ENCODE results near the gene DTNA. TPM values are rescaled to one million over a fixed set of nuclear protein-coding genes. Genes with fewer than 3 reads are reported as not detected.

The DTNA gene
- total RNA-seq, 4 donors from 2014 or later, result 6.7 to 30.5 (median 9.5) TPM

- no peak overlapping the region for H3K4me3 ChIP-seq
- TF ChIP-seq POLR2A (IDR thresholded peaks at IDR 0.05), result no peak
- TF ChIP-seq CTCF (IDR thresholded peaks at IDR 0.05), result no peak
- H3K36me3 ChIP-seq, result no peaks in the 10 kb centered on the region
- no peak overlapping the region for H3K27ac ChIP-seq
- no peaks in the 10 kb centered on the region for H3K4me1 ChIP-seq
- H3K9me3 ChIP-seq, result no peaks in the 10 kb centered on the region
- H3K27me3 ChIP-seq, result no peaks in the 10 kb centered on the region
- no peak for DNase-seq
Observed at GRCh38 chr18:34820360-34821065, 110.4 kb downstream of the DTNA start.

- Histone ChIP-seq H3K27me3 (no peaks in the 10 kb centered on the region), H3K27ac (no peak overlapping the region), H3K36me3 (no peaks in the 10 kb centered on the region), H3K4me1 (no peaks in the 10 kb centered on the region), H3K9me3 (no peaks in the 10 kb centered on the region), H3K4me3 (no peak overlapping the region)
- no peak for DNase-seq
- TF ChIP-seq CTCF (IDR thresholded peaks at IDR 0.05), result no peak
- no peak for TF ChIP-seq POLR2A (IDR thresholded peaks at IDR 0.05)
Observed at GRCh38 chr18:34821669-34822210, 111.6 kb downstream of the DTNA start.

GRCh38 chr18:34828093-34828492, 118.0 kb downstream of the DTNA start:
- H3K4me3 ChIP-seq, result no peak overlapping the region
- H3K27me3 ChIP-seq, result no peaks in the 10 kb centered on the region
- no peak for DNase-seq
- H3K27ac ChIP-seq, result no peak overlapping the region
- no peaks in the 10 kb centered on the region for H3K36me3 ChIP-seq
- H3K9me3 ChIP-seq, result no peaks in the 10 kb centered on the region
- H3K4me1 ChIP-seq, result no peaks in the 10 kb centered on the region
- TF ChIP-seq POLR2A (IDR thresholded peaks at IDR 0.05) (no peak), CTCF (IDR thresholded peaks at IDR 0.05) (no peak)

- Histone ChIP-seq H3K4me3 (no peak overlapping the region), H3K4me1 (no peaks in the 10 kb centered on the region), H3K9me3 (no peaks in the 10 kb centered on the region), H3K27me3 (no peaks in the 10 kb centered on the region), H3K27ac (no peak overlapping the region), H3K36me3 (no peaks in the 10 kb centered on the region)
- no peak for DNase-seq
- no peak for TF ChIP-seq CTCF (IDR thresholded peaks at IDR 0.05)
Observed at GRCh38 chr18:34834897-34835296, 124.8 kb downstream of the DTNA start.

- no peak overlapping the region for H3K4me3 ChIP-seq
- H3K36me3 ChIP-seq, result no peaks in the 10 kb centered on the region
- TF ChIP-seq CTCF (IDR thresholded peaks at IDR 0.05) (no peak), POLR2A (IDR thresholded peaks at IDR 0.05) (no peak)
- no peaks in the 10 kb centered on the region for H3K4me1 ChIP-seq
- no peak for DNase-seq
- H3K27ac ChIP-seq, result no peak overlapping the region
- no peaks in the 10 kb centered on the region for H3K9me3 ChIP-seq
- H3K27me3 ChIP-seq, result no peaks in the 10 kb centered on the region
Observed at GRCh38 chr18:34835466-34835865, 125.4 kb downstream of the DTNA start.

Measured in Peyer's patch (tissue), 4 donors.